Peyer's patch (tissue), 4 donors: ENCODE data around the gene ZBTB49. TPM values are rescaled to one million over a fixed set of nuclear protein-coding genes. Genes with fewer than 3 reads are reported as not detected.
A peak's percentile ranks its signal among the peaks of the same experiment; 100 is the strongest.

Experiments used
- DNase-seq, 3 donors: peaks; one replicate each; pipeline ENCODE4 v3.0.0-alpha.2; 2017 to 2019
- H3K27ac ChIP-seq, 4 donors: fragments of 200-600 bp; sonication (generic); one replicate each; pipeline ENCODE4 v1.5.1; 2016 to 2019
- H3K27me3 ChIP-seq, 2 donors: fragments of 200-600 bp; sonication (generic); one replicate each; pipeline ENCODE4 v1.5.1; 2019
- H3K36me3 ChIP-seq, 3 donors: fragments of 200-600 bp; sonication (generic); one replicate each; pipeline ENCODE4 v1.5.1; 2016 to 2019
- H3K4me1 ChIP-seq, 4 donors: fragments of 200-600 bp; sonication (generic); one replicate each; pipeline ENCODE4 v1.5.1; 2016 to 2019
- H3K4me3 ChIP-seq, 4 donors: fragments of 200-600 bp; sonication (generic); 1 replicate in 3 of 4; 2 replicates in 1 of 4; pipeline ENCODE4 v1.5.1; 2016 to 2019; ENCODE audit warnings: mild to moderate bottlenecking in 1 of 4
- H3K9me3 ChIP-seq, 4 donors: fragments of 200-600 bp; sonication (generic); one replicate each; pipeline ENCODE4 v1.5.1; 2016 to 2019; ENCODE audit warnings: mild to moderate bottlenecking in 1 of 4
- POLR2A ChIP-seq, 2 donors: fragments of 450-650 bp; IDR thresholded peaks; one replicate each; pipeline ENCODE4 v1.5.1; 2017; ENCODE audit warnings: antibody characterized with exemption in 2 of 2, mild to moderate bottlenecking in 2 of 2, moderate library complexity in 2 of 2
- total RNA-seq, 4 donors: library from RNA; depleted of rRNA; stranded (reverse); fragments of >200 nt; gene quantifications; one replicate each; pipeline ENCODE4 v1.1.0, GENCODE V29; 2016
- TF ChIP-seq, protein P1 (sequence below), 6 experiments: fragments of 450-650 bp in 4 of 6; fragments of 200-600 bp in 2 of 6; sonication (generic) in 1 of 6; IDR thresholded peaks; one replicate each; pipeline ENCODE4 v1.5.1; 2017 to 2019; ENCODE audit warnings: antibody characterized with exemption in 6 of 6, mild to moderate bottlenecking in 3 of 6, moderate library complexity in 1 of 6

Gene ZBTB49
- total RNA-seq, 4 donors from 2014 or later, result 3.3 to 17.0 (median 11.7) TPM

DNA sequence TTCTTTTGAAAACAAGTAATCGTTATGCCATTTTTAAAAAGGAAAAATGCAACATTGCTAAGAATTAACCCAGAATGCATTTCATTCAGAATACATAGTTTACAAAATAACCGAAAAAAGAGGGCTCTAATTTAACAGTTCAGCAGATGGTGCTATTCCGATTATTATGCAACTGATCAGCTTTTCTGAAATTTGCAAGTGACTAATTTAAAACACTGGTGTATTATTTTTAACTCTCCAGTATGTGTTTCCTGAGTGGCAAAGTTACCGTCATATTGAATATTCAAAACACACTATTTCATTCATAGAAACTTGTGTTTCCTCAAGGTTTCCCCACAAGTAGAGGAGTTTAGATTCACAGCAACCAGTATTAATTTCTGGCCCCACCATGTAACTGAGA is 21.1 kb downstream of the ZBTB49 start:
- no peak overlapping the region for H3K4me3 ChIP-seq
- no peak for TF ChIP-seq POLR2A (IDR thresholded peaks at IDR 0.05)
- TF ChIP-seq, protein P1, sequence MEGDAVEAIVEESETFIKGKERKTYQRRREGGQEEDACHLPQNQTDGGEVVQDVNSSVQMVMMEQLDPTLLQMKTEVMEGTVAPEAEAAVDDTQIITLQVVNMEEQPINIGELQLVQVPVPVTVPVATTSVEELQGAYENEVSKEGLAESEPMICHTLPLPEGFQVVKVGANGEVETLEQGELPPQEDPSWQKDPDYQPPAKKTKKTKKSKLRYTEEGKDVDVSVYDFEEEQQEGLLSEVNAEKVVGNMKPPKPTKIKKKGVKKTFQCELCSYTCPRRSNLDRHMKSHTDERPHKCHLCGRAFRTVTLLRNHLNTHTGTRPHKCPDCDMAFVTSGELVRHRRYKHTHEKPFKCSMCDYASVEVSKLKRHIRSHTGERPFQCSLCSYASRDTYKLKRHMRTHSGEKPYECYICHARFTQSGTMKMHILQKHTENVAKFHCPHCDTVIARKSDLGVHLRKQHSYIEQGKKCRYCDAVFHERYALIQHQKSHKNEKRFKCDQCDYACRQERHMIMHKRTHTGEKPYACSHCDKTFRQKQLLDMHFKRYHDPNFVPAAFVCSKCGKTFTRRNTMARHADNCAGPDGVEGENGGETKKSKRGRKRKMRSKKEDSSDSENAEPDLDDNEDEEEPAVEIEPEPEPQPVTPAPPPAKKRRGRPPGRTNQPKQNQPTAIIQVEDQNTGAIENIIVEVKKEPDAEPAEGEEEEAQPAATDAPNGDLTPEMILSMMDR (IDR thresholded peaks at IDR 0.05), result no peak
- H3K27ac ChIP-seq, result no peak overlapping the region
- H3K36me3 ChIP-seq, result peaks cover 0 to 46% (median 0%) of the 10 kb centered on the region in 3 donors
- no peaks in the 10 kb centered on the region for H3K27me3 ChIP-seq
- H3K9me3 ChIP-seq, result no peaks in the 10 kb centered on the region
- no peaks in the 10 kb centered on the region for H3K4me1 ChIP-seq
- DNase-seq, result no peak

DNA sequence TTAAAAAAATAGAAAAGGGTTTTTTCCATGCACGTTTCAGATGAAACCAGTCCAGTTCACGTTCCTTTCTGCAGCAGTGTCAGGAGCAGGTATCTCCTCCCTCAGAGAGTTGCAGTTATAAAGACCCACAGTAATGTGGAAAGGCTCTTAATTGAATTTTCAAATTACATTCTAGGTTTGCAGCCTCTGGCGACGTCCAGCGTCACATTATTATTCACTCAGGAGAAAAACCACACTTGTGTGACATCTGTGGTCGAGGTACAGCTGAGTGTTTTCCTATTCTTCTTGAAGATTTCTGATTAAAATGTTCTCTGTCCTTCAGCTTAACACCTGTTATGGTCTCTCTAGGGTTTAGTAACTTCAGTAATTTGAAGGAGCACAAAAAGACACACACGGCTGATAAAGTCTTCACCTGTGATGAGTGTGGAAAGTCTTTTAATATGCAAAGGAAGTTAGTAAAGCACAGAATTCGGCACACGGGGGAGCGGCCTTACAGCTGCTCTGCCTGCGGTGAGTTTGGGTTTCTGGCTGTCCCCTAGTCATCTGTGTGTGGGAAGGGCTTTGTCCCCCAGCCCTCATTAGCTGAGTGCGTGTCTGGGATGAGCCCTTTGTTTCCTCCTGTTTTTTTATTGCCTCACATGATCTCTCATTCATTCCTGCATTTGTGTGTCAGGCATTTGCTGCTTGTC is 25.6 kb downstream of the ZBTB49 start:
- Histone ChIP-seq H3K36me3 (peaks cover 0 to 57% (median 0%) of the 10 kb centered on the region in 3 donors), H3K4me3 (no peak overlapping the region), H3K27me3 (no peaks in the 10 kb centered on the region), H3K4me1 (no peaks in the 10 kb centered on the region), H3K9me3 (no peaks in the 10 kb centered on the region), H3K27ac (no peak overlapping the region)
- TF ChIP-seq, protein P1 (IDR thresholded peaks at IDR 0.05), result no peak
- no peak for TF ChIP-seq POLR2A (IDR thresholded peaks at IDR 0.05)
- DNase-seq, result no peak

DNA sequence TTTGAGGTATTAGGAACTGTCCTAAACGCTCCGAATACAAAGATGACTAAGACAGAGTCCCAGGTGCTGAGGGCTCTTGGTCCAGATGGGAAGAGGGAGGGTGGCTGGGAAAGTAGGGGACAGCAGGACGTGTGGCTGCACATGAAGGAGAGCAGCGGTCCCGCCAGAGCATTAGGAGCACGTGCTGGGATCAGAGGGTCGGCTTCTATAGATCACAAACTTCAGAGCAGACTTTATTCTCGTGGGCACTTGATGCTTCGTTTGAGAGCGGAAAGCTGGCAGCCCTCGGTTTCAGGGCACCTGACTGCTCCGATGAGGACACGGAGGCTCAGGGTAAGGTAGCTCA is 26.1 kb downstream of the ZBTB49 start:
- peaks cover 0 to 61% (median 0%) of the 10 kb centered on the region in 3 donors for H3K36me3 ChIP-seq
- H3K4me1 ChIP-seq, result no peaks in the 10 kb centered on the region
- H3K27ac ChIP-seq, result no peak overlapping the region
- H3K9me3 ChIP-seq, result no peaks in the 10 kb centered on the region
- TF ChIP-seq, protein P1 (IDR thresholded peaks at IDR 0.05), result no peak
- no peak for TF ChIP-seq POLR2A (IDR thresholded peaks at IDR 0.05)
- H3K4me3 ChIP-seq, result no peak overlapping the region
- no peaks in the 10 kb centered on the region for H3K27me3 ChIP-seq
- no peak for DNase-seq

DNA sequence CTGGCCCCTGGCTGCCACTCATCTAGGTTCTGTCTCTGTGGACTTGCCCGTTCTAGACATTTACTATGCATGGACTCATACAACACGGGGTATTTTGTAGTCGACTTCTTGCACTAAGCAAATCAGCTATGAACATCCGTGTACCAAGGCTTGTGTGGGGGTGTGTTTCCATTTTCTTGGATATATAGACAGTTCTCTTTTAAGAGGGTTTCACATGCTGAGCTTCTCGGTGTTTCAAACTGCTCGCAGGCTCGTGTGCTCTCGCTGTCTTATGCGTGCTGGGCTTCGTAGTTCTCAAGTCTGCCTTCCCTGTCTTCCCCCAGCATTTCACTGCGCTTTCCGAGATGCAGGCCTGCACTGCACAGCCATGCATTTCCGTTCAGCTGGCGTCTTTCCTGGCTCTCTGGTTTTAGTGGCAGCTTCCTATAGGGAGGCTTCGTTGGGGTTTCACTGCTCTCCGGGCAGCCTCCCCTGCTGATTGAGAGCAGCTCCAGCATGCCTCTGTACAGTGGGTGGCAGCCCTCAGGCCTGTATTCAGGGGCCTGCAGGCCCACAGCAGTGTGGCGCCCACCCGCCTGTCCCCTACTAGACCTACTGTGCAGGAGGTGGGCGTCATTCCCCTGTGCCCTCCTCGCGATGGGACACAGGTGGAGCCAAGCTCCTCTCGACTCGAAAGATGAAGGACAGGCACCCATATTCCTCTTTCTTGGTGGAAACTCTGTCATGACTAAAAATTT is 27.6 kb downstream of the ZBTB49 start:
- H3K27ac ChIP-seq, result no peak overlapping the region
- TF ChIP-seq POLR2A (IDR thresholded peaks at IDR 0.05), result no peak
- TF ChIP-seq, protein P1 (IDR thresholded peaks at IDR 0.05), result no peak
- DNase-seq, result no peak
- no peaks in the 10 kb centered on the region for H3K27me3 ChIP-seq
- no peaks in the 10 kb centered on the region for H3K4me1 ChIP-seq
- H3K4me3 ChIP-seq, result no peak overlapping the region
- H3K9me3 ChIP-seq, result no peaks in the 10 kb centered on the region
- H3K36me3 ChIP-seq, result peaks cover 0 to 69% (median 0%) of the 10 kb centered on the region in 3 donors

DNA sequence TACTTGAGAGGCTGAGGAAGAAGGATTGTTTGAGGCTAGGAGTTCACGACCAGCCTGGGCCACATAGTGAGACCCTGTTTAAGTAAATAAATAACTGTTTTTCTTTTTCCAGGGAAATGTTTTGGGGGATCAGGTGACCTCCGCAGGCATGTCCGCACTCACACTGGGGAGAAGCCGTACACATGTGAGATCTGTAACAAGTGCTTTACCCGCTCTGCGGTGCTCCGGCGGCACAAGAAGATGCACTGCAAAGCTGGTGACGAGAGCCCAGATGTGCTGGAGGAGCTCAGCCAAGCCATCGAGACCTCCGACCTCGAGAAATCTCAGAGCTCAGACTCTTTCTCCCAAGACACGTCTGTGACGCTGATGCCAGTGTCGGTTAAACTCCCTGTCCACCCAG is 30.5 kb downstream of the ZBTB49 start:
- no peaks in the 10 kb centered on the region for H3K4me1 ChIP-seq
- no peaks in the 10 kb centered on the region for H3K9me3 ChIP-seq
- peaks cover 0 to 45% (median 0%) of the 10 kb centered on the region in 3 donors for H3K36me3 ChIP-seq
- H3K27ac ChIP-seq, result no peak overlapping the region
- H3K4me3 ChIP-seq, result no peak overlapping the region
- DNase-seq, result peak in 2 of 3 donors; percentile 14 to 32
- H3K27me3 ChIP-seq, result no peaks in the 10 kb centered on the region
- TF ChIP-seq, protein P1 (IDR thresholded peaks at IDR 0.05), result no peak
- TF ChIP-seq POLR2A (IDR thresholded peaks at IDR 0.05), result no peak
